ENCODE results near the gene APOC4.

DNA sequence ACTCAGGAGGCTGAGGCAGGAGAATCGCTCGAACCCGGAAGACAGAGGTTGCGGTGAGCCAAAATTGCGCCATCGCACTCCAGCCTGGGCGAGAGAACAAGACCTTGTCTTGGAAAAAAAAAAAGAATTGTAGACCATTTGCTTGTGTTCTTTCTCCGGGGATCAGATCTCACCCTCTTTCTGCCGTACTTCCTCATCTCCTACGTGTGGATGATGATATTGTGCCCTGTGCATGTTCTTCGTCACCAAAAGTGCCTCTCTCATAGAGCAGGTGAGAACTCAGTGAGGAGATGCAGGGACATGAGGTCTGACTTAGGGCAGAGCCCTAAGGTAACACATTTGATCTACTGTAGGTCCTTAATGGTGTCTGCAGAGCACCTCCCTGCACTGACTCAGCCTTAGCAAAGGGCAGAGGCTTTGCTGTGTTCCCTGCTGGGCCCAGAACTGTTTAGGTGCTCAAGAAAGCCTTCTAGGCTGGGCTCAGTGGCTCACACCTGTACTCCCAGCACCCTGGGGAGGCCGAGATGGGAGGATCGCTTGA is 5.1 kb downstream of the APOC4 start:
- TF ChIP-seq SIN3A (IDR thresholded peaks at IDR 0.05; ENCODE audit: borderline replicate concordance, insufficient read depth, low read depth, low read length): no peak
- TF ChIP-seq, protein P1, sequence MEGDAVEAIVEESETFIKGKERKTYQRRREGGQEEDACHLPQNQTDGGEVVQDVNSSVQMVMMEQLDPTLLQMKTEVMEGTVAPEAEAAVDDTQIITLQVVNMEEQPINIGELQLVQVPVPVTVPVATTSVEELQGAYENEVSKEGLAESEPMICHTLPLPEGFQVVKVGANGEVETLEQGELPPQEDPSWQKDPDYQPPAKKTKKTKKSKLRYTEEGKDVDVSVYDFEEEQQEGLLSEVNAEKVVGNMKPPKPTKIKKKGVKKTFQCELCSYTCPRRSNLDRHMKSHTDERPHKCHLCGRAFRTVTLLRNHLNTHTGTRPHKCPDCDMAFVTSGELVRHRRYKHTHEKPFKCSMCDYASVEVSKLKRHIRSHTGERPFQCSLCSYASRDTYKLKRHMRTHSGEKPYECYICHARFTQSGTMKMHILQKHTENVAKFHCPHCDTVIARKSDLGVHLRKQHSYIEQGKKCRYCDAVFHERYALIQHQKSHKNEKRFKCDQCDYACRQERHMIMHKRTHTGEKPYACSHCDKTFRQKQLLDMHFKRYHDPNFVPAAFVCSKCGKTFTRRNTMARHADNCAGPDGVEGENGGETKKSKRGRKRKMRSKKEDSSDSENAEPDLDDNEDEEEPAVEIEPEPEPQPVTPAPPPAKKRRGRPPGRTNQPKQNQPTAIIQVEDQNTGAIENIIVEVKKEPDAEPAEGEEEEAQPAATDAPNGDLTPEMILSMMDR (IDR thresholded peaks at IDR 0.05): no peak

Data from Panc1 (cell line).